ENCODE measurements around the gene ERICH2.

ERICH2 gene

GRCh38 chr2:170742000-170742399 lies 28.2 kb upstream of the ERICH2 start:
- Histone ChIP-seq H3K4me3 (no peak overlapping the region), H3K4me1 (no peaks in the 10 kb centered on the region), H3K9me3 (peaks cover 0 to 4% (median 0%) of the 10 kb centered on the region in 3 donors), H3K27ac (no peak overlapping the region), H3K27me3 (no peaks in the 10 kb centered on the region), H3K36me3 (no peaks in the 10 kb centered on the region)
- no peak for DNase-seq
- intact Hi-C loops (cut with DNase I; ENCODE audit: low total_unique reads), result no loop called here
- TF ChIP-seq, protein P1, sequence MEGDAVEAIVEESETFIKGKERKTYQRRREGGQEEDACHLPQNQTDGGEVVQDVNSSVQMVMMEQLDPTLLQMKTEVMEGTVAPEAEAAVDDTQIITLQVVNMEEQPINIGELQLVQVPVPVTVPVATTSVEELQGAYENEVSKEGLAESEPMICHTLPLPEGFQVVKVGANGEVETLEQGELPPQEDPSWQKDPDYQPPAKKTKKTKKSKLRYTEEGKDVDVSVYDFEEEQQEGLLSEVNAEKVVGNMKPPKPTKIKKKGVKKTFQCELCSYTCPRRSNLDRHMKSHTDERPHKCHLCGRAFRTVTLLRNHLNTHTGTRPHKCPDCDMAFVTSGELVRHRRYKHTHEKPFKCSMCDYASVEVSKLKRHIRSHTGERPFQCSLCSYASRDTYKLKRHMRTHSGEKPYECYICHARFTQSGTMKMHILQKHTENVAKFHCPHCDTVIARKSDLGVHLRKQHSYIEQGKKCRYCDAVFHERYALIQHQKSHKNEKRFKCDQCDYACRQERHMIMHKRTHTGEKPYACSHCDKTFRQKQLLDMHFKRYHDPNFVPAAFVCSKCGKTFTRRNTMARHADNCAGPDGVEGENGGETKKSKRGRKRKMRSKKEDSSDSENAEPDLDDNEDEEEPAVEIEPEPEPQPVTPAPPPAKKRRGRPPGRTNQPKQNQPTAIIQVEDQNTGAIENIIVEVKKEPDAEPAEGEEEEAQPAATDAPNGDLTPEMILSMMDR (IDR thresholded peaks at IDR 0.05), result no peak

- H3K27ac ChIP-seq, result no peak overlapping the region
- H3K27me3 ChIP-seq, result no peaks in the 10 kb centered on the region
- intact Hi-C loops (cut with DNase I; ENCODE audit: low total_unique reads), result no loop called here
- TF ChIP-seq, protein P1 (IDR thresholded peaks at IDR 0.05), result no peak
- H3K9me3 ChIP-seq, result no peaks in the 10 kb centered on the region
- DNase-seq, result no peak
- H3K4me3 ChIP-seq, result no peak overlapping the region
- no peaks in the 10 kb centered on the region for H3K36me3 ChIP-seq
- no peaks in the 10 kb centered on the region for H3K4me1 ChIP-seq
These were observed 27.2 kb upstream of the ERICH2 start for GRCh38 chr2:170742896-170743529.

GRCh38 chr2:170743530-170744239 lies 26.5 kb upstream of the ERICH2 start:
- H3K4me1 ChIP-seq, result no peaks in the 10 kb centered on the region
- no peaks in the 10 kb centered on the region for H3K27me3 ChIP-seq
- H3K4me3 ChIP-seq, result no peak overlapping the region
- intact Hi-C loops (cut with DNase I; ENCODE audit: low total_unique reads), result no loop called here
- no peaks in the 10 kb centered on the region for H3K9me3 ChIP-seq
- TF ChIP-seq, protein P1 (IDR thresholded peaks at IDR 0.05), result no peak
- no peak for DNase-seq
- H3K36me3 ChIP-seq, result no peaks in the 10 kb centered on the region
- H3K27ac ChIP-seq, result no peak overlapping the region

- H3K36me3 ChIP-seq, result no peaks in the 10 kb centered on the region
- no peaks in the 10 kb centered on the region for H3K9me3 ChIP-seq
- H3K27ac ChIP-seq, result no peak overlapping the region
- TF ChIP-seq, protein P1 (IDR thresholded peaks at IDR 0.05), result no peak
- intact Hi-C loops (cut with DNase I; ENCODE audit: low total_unique reads), result no loop called here
- H3K4me3 ChIP-seq, result no peak overlapping the region
- no peak for DNase-seq
- no peaks in the 10 kb centered on the region for H3K4me1 ChIP-seq
- H3K27me3 ChIP-seq, result no peaks in the 10 kb centered on the region
These were observed 25.8 kb upstream of the ERICH2 start for GRCh38 chr2:170744248-170745002.

GRCh38 chr2:170745305-170745704 lies 24.9 kb upstream of the ERICH2 start:
- intact Hi-C loops (cut with DNase I; ENCODE audit: low total_unique reads), result no loop called here
- Histone ChIP-seq H3K4me3 (no peak overlapping the region), H3K36me3 (no peaks in the 10 kb centered on the region), H3K27ac (no peak overlapping the region), H3K9me3 (no peaks in the 10 kb centered on the region), H3K4me1 (no peaks in the 10 kb centered on the region), H3K27me3 (no peaks in the 10 kb centered on the region)
- DNase-seq, result no peak
- TF ChIP-seq, protein P1 (IDR thresholded peaks at IDR 0.05), result no peak
